B cell (primary cell): ENCODE results near the gene IRGQ. TPM values are rescaled to one million over a fixed set of nuclear protein-coding genes. Genes with fewer than 3 reads are reported as not detected.

Experiments used
- ATAC-seq: fragments of 200-7000 bp; cut with Tn5 transposase; one replicate; pipeline ENCODE4 v1.10.0; 2021; ENCODE audit warnings: low read depth, mild to moderate bottlenecking, moderate number of reproducible peaks, moderate library complexity
- CTCF ChIA-PET: fragments of 350-600 bp; sonication (Branson Sonifier 250); formaldehyde crosslinking; loops from one replicate; lab custom pipeline; 2021; ENCODE audit warnings: antibody characterized with exemption, inconsistent platforms; lab: Charles Lee
- POLR2A ChIA-PET: fragments of 350-600 bp; sonication (Branson Sonifier 250); formaldehyde crosslinking; loops from one replicate; lab custom pipeline; 2021; ENCODE audit warnings: antibody characterized with exemption; lab: Charles Lee
- DNase-seq: peaks from one replicate; pipeline ENCODE4 v3.0.0; 2013
- H2AFZ ChIP-seq: 2 replicates; pipeline ENCODE4 v1.6.1; 2012; ENCODE audit warnings: mild to moderate bottlenecking, low read depth, low read length; ENCODE audit not compliant: insufficient read depth, poor library complexity, severe bottlenecking
- H3K27ac ChIP-seq, 2 donors: 1 replicate in 1 of 2; 2 replicates in 1 of 2; pipeline ENCODE4 v1.5.1; 2012 to 2013; ENCODE audit warnings: low read length in 2 of 2, mild to moderate bottlenecking in 2 of 2, moderate library complexity in 1 of 2
- H3K27me3 ChIP-seq, 4 experiments: fragments of 200-600 bp in 1 of 4; sonication (generic) in 1 of 4; replicated peaks in 1 of 4; 1 replicate in 2 of 4; 2 replicates in 2 of 4; pipeline versions ENCODE4 v1.6.1 to v1.7.0; 2013 to 2016; ENCODE audit warnings: low read length in 3 of 4, mild to moderate bottlenecking in 2 of 4, mixed read lengths in 1 of 4, moderate library complexity in 1 of 4; ENCODE audit not compliant: insufficient read depth in 4 of 4, control insufficient read depth in 3 of 4; ENCODE audit errors: control extremely low read depth in 1 of 4
- H3K36me3 ChIP-seq, 2 experiments: replicated peaks in 1 of 2; 1 replicate in 1 of 2; 2 replicates in 1 of 2; pipeline versions ENCODE4 v1.6.1 to v1.7.1; 2013; ENCODE audit warnings: low read length in 1 of 2; ENCODE audit not compliant: insufficient read depth in 2 of 2, control insufficient read depth in 1 of 2; ENCODE audit errors: control extremely low read depth in 1 of 2, extremely low read depth in 1 of 2
- H3K4me1 ChIP-seq, 2 donors: fragments of 200-600 bp in 1 of 2; sonication (generic) in 1 of 2; 1 replicate in 1 of 2; 2 replicates in 1 of 2; pipeline versions ENCODE4 v1.5.1 to v1.6.1; 2013 to 2017; ENCODE audit warnings: low read length in 2 of 2; ENCODE audit not compliant: control insufficient read depth in 2 of 2, insufficient read depth in 2 of 2
- H3K4me2 ChIP-seq: replicated peaks from 2 replicates; pipeline ENCODE3; 2012; ENCODE audit warnings: mild to moderate bottlenecking, low read depth, low read length; ENCODE audit not compliant: poor library complexity, severe bottlenecking
- H3K4me3 ChIP-seq, 5 experiments: fragments of 200-600 bp in 1 of 5; sonication (generic) in 1 of 5; 1 replicate in 3 of 5; 2 replicates in 2 of 5; pipeline versions ENCODE4 v1.5.1 to v1.7.0; 2011 to 2016; ENCODE audit warnings: low read length in 4 of 5, mild to moderate bottlenecking in 4 of 5, low read depth in 2 of 5, control low read depth in 1 of 5, moderate library complexity in 1 of 5; ENCODE audit not compliant: insufficient read depth in 1 of 5; ENCODE audit errors: control extremely low read depth in 1 of 5, extremely low read depth in 1 of 5
- H3K79me2 ChIP-seq: fragments of 200-600 bp; sonication (generic); one replicate; pipeline ENCODE4 v1.6.0; 2016; ENCODE audit warnings: low read length; ENCODE audit not compliant: control insufficient read depth, insufficient read depth
- H3K9ac ChIP-seq: fragments of 200-600 bp; sonication (generic); 2 replicates; pipeline ENCODE4 v1.6.1; 2017; ENCODE audit warnings: mild to moderate bottlenecking, low read length, moderate library complexity
- H3K9me3 ChIP-seq, 3 donors: one replicate each; pipeline versions ENCODE4 v1.6.1 to v1.7.1; 2013; ENCODE audit warnings: low read length in 2 of 3; ENCODE audit not compliant: control insufficient read depth in 2 of 3, insufficient read depth in 1 of 3; ENCODE audit errors: control extremely low read depth in 1 of 3
- H4K20me1 ChIP-seq: 2 replicates; pipeline ENCODE4 v1.6.0; 2012; ENCODE audit warnings: mild to moderate bottlenecking, low read length; ENCODE audit not compliant: insufficient read depth, control insufficient read depth, poor library complexity, severe bottlenecking
- H3K27ac Mint-ChIP-seq: one replicate; pipeline ENCODE4 v1.8.0; 2021; ENCODE audit warnings: mixed read lengths
- H3K27me3 Mint-ChIP-seq: one replicate; pipeline ENCODE4 v1.8.0; 2021; ENCODE audit warnings: mixed read lengths
- H3K4me1 Mint-ChIP-seq: one replicate; pipeline ENCODE4 v1.8.0; 2021; ENCODE audit warnings: mixed read lengths
- H3K4me3 Mint-ChIP-seq: one replicate; pipeline ENCODE4 v1.8.0; 2021; ENCODE audit warnings: mixed read lengths
- H3K9me3 Mint-ChIP-seq: one replicate; pipeline ENCODE4 v1.8.0; 2022; ENCODE audit warnings: mixed read lengths; ENCODE audit not compliant: insufficient read depth
- CTCF ChIP-seq: fragments of 200-600 bp; IDR thresholded peaks from one replicate; pipeline ENCODE4 v1.8.0; 2022; ENCODE audit warnings: antibody characterized with exemption, mild to moderate bottlenecking
- EZH2 ChIP-seq: IDR thresholded peaks from 2 replicates; pipeline ENCODE4 v1.6.1; 2012; ENCODE audit warnings: borderline replicate concordance, low read depth, mild to moderate bottlenecking, moderate library complexity, low read length; ENCODE audit not compliant: insufficient read depth, poor library complexity, severe bottlenecking
- WGBS: methylation state at CpG from one replicate; pipeline ENCODE4 v1.1.5; 2013; ENCODE audit warnings: missing lambda C conversion rate; ENCODE audit not compliant: insufficient coverage; 5-methylcytosine and 5-hydroxymethylcytosine counted together
- intact Hi-C: fragments of 100-400 bp; cut with micrococcal nuclease; formaldehyde crosslinking; loops from one replicate; pipeline ENCODE4 v1.10.0; 2022
- polyA plus RNA-seq: library from polyadenylated mRNA; depleted of rRNA; stranded (reverse); fragments of >200 nt; gene quantifications from 2 replicates; pipeline ENCODE4 v1.2.3, GENCODE V29; 2012
- total RNA-seq, 2 donors: library from RNA; stranded (reverse); fragments of 120-200 nt in 1 of 2; gene quantifications; 1 replicate in 1 of 2; 2 replicates in 1 of 2; pipeline versions ENCODE4 v1.2.3 to v1.2.4, GENCODE V29; 2013 to 2022

Gene IRGQ
- total and polyA plus RNA-seq, 2 donors (not counting 1 experiment from before 2014, with no cell fraction given): 20.3 to 22.6 TPM

GRCh38 chr19:43564800-43565199 is 31.1 kb downstream of the IRGQ start:
- H3K36me3 ChIP-seq: peaks cover 2 to 3% of the 10 kb centered on the region in 2 experiments
- H3K79me2 ChIP-seq: peaks cover 15% of the 10 kb centered on the region
- H3K4me3 ChIP-seq: no peak overlapping the region
- H3K4me1 Mint-ChIP-seq: peaks cover 55% of the 10 kb centered on the region
- no peak for TF ChIP-seq EZH2
- no peak for TF ChIP-seq CTCF
- no peaks in the 10 kb centered on the region for H4K20me1 ChIP-seq
- H3K4me2 ChIP-seq: peak overlapping the region; percentile 6
- no peaks in the 10 kb centered on the region for H3K27me3 ChIP-seq
- no peaks in the 10 kb centered on the region for H3K27me3 Mint-ChIP-seq
- no peaks in the 10 kb centered on the region for H3K9me3 Mint-ChIP-seq
- DNase-seq (no peak), ATAC-seq (no peak)
- peaks cover 42 to 52% of the 10 kb centered on the region in 2 donors for H3K4me1 ChIP-seq
- peak overlapping the region; percentile 38 for H2AFZ ChIP-seq
- WGBS: 23% methylated on average over 9 of the region's 9 CpGs
- H3K27ac ChIP-seq: peak overlapping the region; percentile 64 to 92
- intact Hi-C loops: no loop called here
- CTCF ChIA-PET: interaction anchor here (2.2 kb wide), 2 partner anchors 10 to 30 kb away, joined by 8 to 9 read pairs; no protein-coding TSS in a partner anchor
- H3K9ac ChIP-seq: no peak overlapping the region
- peak overlapping the region; percentile 99 for H3K27ac Mint-ChIP-seq
- H3K9me3 ChIP-seq: peaks cover 0 to 11% (median 0%) of the 10 kb centered on the region in 3 donors
- peak overlapping the region; percentile 24 for H3K4me3 Mint-ChIP-seq
- POLR2A ChIA-PET: no interaction called here

- Mint-ChIP-seq H3K4me1 (peaks cover 56% of the 10 kb centered on the region), H3K27me3 (no peaks in the 10 kb centered on the region), H3K9me3 (no peaks in the 10 kb centered on the region), H3K4me3 (peak overlapping the region; percentile 9), H3K27ac (peak overlapping the region; percentile 99)
- no peaks in the 10 kb centered on the region for H3K27me3 ChIP-seq
- DNase-seq (no peak), ATAC-seq (no peak)
- no peak overlapping the region for H3K4me3 ChIP-seq
- H3K9ac ChIP-seq: no peak overlapping the region
- peaks cover 0 to 11% (median 0%) of the 10 kb centered on the region in 3 donors for H3K9me3 ChIP-seq
- H4K20me1 ChIP-seq: no peaks in the 10 kb centered on the region
- TF ChIP-seq CTCF: no peak
- 80% methylated on average over 10 of the region's 10 CpGs for WGBS
- H2AFZ ChIP-seq: no peak overlapping the region
- peak overlapping the region; percentile 25 for H3K4me2 ChIP-seq
- peaks cover 42 to 52% of the 10 kb centered on the region in 2 donors for H3K4me1 ChIP-seq
- peaks cover 3% of the 10 kb centered on the region in 2 experiments for H3K36me3 ChIP-seq
- ChIA-PET POLR2A (interaction anchor here (0.6 to 1.0 kb wide), 2 partner anchors 29 to 31 kb away, joined by 3 to 5 read pairs; partner anchors contain the start of gene ZNF575), CTCF (interaction anchor here (0.9 to 2.2 kb wide), 3 partner anchors 9 to 221 kb away, joined by 3 to 8 read pairs (median 6); no protein-coding TSS in a partner anchor)
- intact Hi-C loops: loop anchor here (1.0 to 2.0 kb wide), 2 partner anchors 11 to 31 kb away; partner anchors contain the start of genes PINLYP, XRCC1 and ZNF575
- H3K27ac ChIP-seq: peak overlapping the region; percentile 92
- peaks cover 17% of the 10 kb centered on the region for H3K79me2 ChIP-seq
These were observed 32.0 kb downstream of the IRGQ start for GRCh38 chr19:43563816-43564457.
